Dendritic cell treated with granulocyte-macrophage colony-stimulating factor and Interleukin-4, amounts not matched to agents 40 ng/mL and 50 ng/mL, for 4 days (primary cell): Measurements from ENCODE around the gene E2F8.

Experiments
- H3K27ac Mint-ChIP-seq: one replicate; pipeline ENCODE4 v1.8.0; 2022; ENCODE audit warnings: mild to moderate bottlenecking, mixed read lengths
- H3K27me3 Mint-ChIP-seq: one replicate; pipeline ENCODE4 v1.8.0; 2022; ENCODE audit warnings: mild to moderate bottlenecking, mixed read lengths
- H3K36me3 Mint-ChIP-seq: one replicate; pipeline ENCODE4 v1.8.0; 2022; ENCODE audit warnings: low read depth, mixed read lengths
- H3K4me1 Mint-ChIP-seq: one replicate; pipeline ENCODE4 v1.8.0; 2022; ENCODE audit warnings: low read depth, mixed read lengths
- H3K4me3 Mint-ChIP-seq: one replicate; pipeline ENCODE4 v1.8.0; 2022; ENCODE audit warnings: mild to moderate bottlenecking, moderate library complexity, mixed read lengths
- H3K9me3 Mint-ChIP-seq: one replicate; pipeline ENCODE4 v1.8.0; 2022; ENCODE audit warnings: mixed read lengths
- intact Hi-C: fragments of 100-400 bp; cut with micrococcal nuclease; formaldehyde crosslinking; loops from one replicate; pipeline ENCODE4 v1.15.0; 2022

Gene E2F8

DNA sequence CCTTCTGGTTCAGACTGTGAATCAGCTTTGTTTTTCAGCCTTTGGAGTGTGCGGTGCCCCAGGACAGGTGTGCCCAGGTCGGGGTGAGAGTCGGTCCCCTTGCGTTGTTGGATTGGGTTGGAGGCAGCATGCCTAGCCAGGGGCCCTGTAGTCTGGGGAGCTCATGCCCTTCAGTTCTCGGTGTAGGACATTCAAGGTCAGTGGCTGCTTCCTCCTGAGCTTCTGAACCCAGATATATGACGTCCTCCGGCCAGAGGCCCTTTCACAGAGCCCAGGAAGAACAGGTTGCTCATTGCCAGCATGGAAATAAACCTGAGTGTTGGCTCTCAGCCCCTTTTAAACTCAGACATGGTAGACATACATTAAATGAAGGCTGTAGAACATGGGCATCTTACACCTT is 41.7 kb downstream of the E2F8 start:
- H3K4me1 Mint-ChIP-seq = peaks cover 9% of the 10 kb centered on the region
- H3K4me3 Mint-ChIP-seq = no peak overlapping the region
- no peaks in the 10 kb centered on the region for H3K9me3 Mint-ChIP-seq
- intact Hi-C loops = no loop called here
- no peak overlapping the region for H3K27ac Mint-ChIP-seq
- no peaks in the 10 kb centered on the region for H3K27me3 Mint-ChIP-seq
- no peaks in the 10 kb centered on the region for H3K36me3 Mint-ChIP-seq

DNA sequence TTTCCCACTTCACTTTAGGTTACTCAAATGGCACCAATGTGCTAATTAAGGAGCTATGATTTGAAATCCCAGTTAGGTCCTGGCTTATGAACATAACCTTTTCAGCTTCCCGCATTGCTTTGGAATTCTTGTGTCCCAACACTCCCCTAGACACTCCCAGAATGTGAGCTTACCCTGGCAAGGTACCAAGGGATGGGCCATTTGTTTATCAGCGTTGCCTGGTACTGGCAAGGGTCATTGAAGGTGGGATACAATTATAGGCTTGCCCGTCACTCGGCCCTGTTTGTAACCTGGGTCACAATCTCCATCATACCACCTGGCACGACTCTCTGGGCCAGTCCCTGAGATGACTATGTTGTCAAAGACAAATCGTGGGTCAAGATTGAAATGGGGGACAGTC is 44.3 kb downstream of the E2F8 start:
- Mint-ChIP-seq H3K27me3 (no peaks in the 10 kb centered on the region), H3K4me1 (peaks cover 9% of the 10 kb centered on the region), H3K4me3 (no peak overlapping the region), H3K9me3 (no peaks in the 10 kb centered on the region), H3K36me3 (no peaks in the 10 kb centered on the region), H3K27ac (no peak overlapping the region)
- intact Hi-C loops = no loop called here

DNA sequence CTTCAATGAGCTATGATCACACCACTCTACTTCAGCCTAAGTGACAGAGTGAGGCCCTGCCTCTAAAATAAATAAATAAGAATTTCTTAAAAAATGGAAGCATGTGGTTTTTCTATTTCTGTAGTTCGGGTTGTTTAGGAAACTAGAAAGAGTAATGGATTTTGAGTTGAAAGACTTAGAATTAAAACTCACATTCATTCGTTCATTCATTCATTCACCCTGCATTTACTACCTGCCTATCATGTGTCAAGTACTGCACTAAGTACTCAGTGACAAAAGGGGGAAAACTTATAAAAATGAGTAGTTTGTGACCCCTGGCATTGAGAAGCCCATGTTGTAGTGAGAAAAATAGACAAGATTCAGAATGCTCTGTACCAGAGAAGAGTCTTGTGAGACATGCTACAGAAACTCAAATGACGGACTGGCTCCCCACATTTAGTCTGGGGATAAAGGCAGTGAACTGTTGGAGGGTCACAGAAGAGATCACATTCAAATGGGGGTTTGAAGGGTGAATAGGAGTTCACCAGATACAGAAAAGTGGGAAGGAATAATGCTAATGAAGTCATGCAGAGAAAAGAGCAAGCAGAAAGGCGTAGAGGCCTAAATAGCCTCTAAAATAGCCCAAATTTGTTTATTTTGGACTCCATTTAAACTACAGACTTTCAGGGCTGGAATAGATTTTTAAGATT is 46.0 kb downstream of the E2F8 start:
- no peaks in the 10 kb centered on the region for H3K4me1 Mint-ChIP-seq
- intact Hi-C loops = no loop called here
- H3K9me3 Mint-ChIP-seq = no peaks in the 10 kb centered on the region
- no peaks in the 10 kb centered on the region for H3K27me3 Mint-ChIP-seq
- H3K4me3 Mint-ChIP-seq = no peak overlapping the region
- no peak overlapping the region for H3K27ac Mint-ChIP-seq
- no peaks in the 10 kb centered on the region for H3K36me3 Mint-ChIP-seq

DNA sequence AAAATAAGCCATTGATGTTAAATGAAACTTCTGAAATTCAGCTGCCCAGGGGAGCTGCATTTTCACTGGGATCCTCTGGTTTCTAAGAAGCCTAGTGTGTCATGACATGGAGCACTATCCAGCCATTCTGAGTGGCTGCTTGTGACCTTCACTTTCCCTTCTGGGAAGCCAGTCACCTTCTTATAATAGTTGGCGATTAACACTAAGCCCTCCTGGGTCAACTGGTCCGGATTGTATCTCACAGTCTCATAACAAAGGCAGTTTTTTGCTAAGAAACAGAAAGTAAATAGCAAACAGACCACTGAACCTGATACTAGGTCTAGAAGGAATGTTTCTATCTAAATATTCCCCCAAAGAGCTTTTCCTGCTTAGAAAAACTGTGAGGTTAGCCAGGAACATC is 46.8 kb downstream of the E2F8 start:
- no peaks in the 10 kb centered on the region for H3K4me1 Mint-ChIP-seq
- H3K27me3 Mint-ChIP-seq = no peaks in the 10 kb centered on the region
- no peaks in the 10 kb centered on the region for H3K9me3 Mint-ChIP-seq
- intact Hi-C loops = no loop called here
- no peaks in the 10 kb centered on the region for H3K36me3 Mint-ChIP-seq
- no peak overlapping the region for H3K4me3 Mint-ChIP-seq
- no peak overlapping the region for H3K27ac Mint-ChIP-seq

DNA sequence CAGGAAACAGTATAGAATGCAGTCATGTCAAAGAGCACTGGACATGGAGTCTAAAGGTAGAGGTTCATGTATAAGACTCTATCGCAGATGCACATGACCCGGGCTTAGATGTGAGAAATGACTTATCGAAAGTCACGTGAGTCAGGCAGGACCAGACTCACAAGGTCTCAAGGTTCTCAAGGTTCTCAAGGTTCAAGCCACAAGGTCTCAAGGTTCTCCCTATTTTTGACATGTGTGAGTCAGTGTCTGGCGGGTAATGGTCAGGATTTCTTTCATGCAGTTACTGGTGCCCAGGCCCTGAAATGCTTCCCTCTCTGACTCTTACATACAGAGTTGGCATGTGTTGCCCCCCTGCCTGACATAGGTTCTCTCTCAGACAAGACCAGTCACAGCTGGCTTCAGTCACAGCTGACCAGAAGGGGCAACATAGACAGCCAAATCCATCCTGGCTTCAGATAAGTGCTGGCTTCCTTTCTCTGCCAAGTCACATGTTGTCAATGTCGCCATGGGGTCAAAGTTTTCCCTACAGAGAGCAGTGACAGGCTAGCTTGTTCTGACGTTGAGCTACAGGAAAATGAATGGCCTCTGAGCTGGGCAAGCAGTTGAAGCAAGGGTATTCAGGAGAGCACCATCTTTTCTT is 49.1 kb downstream of the E2F8 start:
- Mint-ChIP-seq H3K4me3 (no peak overlapping the region), H3K9me3 (no peaks in the 10 kb centered on the region), H3K4me1 (no peaks in the 10 kb centered on the region), H3K36me3 (no peaks in the 10 kb centered on the region), H3K27ac (no peak overlapping the region), H3K27me3 (no peaks in the 10 kb centered on the region)
- intact Hi-C loops = no loop called here

DNA sequence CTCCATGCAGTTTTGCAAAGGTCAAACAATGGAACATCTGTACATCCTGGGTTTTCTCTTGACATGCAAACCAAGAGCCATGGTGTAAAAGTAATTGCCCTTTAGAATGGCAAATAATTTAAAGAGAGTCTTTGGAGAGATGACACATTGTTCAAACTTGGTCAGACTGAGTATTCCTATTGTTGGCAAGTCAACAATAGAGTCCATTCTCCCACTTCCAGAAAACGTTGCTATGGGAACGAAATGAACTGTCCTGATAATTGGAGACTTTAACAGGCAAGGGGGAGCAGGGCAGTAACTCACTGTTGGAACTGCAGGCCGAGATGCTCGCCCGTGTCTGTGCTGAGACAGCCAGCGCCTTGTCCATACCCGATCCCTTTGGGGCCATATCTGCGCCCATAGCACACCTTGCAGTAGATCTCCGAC is 52.9 kb downstream of the E2F8 start:
- Mint-ChIP-seq H3K9me3 (no peaks in the 10 kb centered on the region), H3K36me3 (no peaks in the 10 kb centered on the region), H3K27ac (no peak overlapping the region), H3K4me3 (no peak overlapping the region), H3K27me3 (no peaks in the 10 kb centered on the region), H3K4me1 (no peaks in the 10 kb centered on the region)
- intact Hi-C loops = no loop called here

DNA sequence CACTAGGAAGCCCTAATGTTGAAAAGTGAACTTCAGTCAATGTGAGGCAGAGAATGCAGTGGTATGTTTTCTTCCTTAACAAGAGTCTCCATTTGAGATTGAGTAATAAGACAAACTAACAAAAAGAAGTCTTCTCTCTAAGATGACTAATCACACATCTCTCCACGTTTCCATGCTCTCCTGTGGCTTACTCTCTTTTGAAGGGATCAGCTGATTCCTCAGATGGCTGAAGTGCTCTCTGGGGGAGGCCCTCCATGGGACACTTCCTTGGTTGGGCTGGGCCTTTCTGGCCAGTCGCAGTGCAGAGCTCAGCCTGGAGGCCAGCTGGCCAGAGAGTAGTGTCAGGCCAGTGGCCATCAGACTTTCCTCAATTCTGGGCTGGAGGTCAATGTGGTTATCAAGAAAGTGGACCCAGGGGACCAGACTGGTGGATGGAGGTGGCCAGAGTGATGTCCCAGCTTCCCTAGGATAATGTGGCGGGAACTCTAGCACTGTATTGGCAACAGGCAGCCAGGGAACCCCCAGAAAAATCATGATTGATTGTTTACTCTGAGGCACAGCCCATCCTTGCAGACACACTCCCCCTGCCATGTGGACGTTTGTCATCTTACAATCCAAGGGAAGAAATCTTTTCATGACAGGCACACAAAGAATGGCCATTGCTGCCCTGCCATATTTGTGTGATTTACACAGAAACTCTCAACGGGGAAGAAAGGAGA is 53.5 kb downstream of the E2F8 start:
- Mint-ChIP-seq H3K4me3 (no peak overlapping the region), H3K27ac (no peak overlapping the region), H3K36me3 (no peaks in the 10 kb centered on the region), H3K4me1 (no peaks in the 10 kb centered on the region), H3K27me3 (no peaks in the 10 kb centered on the region), H3K9me3 (no peaks in the 10 kb centered on the region)
- intact Hi-C loops = no loop called here

DNA sequence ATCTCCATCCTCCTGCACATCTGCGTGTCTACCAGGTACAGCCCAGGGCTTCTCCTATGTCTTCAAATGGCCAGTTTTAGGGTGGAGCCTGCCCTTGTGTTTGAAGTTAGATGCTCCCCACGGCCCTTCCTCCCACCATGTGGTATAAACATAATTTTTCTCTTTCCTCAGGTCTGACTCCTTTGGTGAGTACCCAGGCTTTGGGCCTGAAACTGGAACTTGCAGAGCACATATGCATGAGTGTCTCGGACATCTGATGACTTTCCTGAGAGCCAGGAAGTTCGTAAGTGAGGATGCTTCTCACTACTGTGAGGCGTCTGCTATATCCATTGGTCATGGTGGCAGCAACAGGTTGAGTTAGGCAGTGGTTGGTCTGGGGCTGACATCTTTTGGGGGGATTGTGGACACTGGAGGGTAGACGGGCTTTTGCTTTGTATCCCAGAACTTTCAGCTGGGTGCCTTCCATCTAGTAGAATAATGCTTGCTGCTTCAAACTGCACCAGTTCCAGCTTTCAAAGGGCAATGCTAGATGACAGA is 55.2 kb downstream of the E2F8 start:
- no peaks in the 10 kb centered on the region for H3K9me3 Mint-ChIP-seq
- H3K27ac Mint-ChIP-seq = no peak overlapping the region
- H3K4me3 Mint-ChIP-seq = no peak overlapping the region
- no peaks in the 10 kb centered on the region for H3K36me3 Mint-ChIP-seq
- intact Hi-C loops = no loop called here
- H3K27me3 Mint-ChIP-seq = no peaks in the 10 kb centered on the region
- peaks cover 10% of the 10 kb centered on the region for H3K4me1 Mint-ChIP-seq

DNA sequence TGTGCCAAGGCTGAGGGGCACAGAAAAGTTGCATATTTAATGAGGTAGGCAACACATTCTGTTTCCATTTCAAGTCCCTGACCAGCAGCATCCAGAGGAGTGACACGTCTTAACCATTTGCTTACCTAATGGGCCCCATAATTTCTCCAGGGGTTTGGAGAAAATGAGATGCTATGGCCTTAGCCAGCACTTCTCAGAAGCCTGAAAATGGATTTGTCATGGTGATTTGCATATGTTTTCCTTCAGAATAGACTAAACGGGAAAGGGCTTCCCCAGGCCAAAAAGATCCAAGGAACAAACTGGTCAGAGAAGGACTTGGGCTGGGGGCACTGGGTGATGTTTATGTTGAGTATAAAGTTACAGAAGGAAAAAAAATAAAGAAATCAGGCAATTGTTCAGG is 55.7 kb downstream of the E2F8 start:
- no peak overlapping the region for H3K27ac Mint-ChIP-seq
- H3K9me3 Mint-ChIP-seq = no peaks in the 10 kb centered on the region
- intact Hi-C loops = no loop called here

DNA sequence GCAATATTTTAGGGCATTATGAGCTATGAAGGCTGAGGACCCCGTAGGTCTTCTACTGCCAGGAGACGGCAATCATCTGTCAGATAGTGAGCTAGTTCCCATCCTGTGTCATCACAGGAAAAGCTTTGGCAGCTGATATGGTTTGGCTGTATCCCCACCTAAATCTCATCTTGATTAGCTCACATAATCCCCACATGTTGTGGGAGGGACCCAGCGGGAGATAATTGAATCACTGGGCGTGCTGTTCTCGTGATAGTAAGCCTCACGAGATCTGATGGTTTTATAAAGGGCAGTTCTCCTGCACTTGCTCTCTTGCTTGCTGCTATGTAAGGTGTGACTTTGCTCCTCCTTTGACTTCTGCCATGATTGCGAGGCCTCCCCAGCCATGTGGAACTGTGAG is 57.1 kb downstream of the E2F8 start:
- intact Hi-C loops = no loop called here
- no peak overlapping the region for H3K4me3 Mint-ChIP-seq

More for the DNA sequence above, 55.7 kb downstream of the E2F8 start:
- Mint-ChIP-seq H3K4me1 (peaks cover 10% of the 10 kb centered on the region), H3K4me3 (no peak overlapping the region), H3K36me3 (no peaks in the 10 kb centered on the region), H3K27me3 (no peaks in the 10 kb centered on the region)

DNA sequence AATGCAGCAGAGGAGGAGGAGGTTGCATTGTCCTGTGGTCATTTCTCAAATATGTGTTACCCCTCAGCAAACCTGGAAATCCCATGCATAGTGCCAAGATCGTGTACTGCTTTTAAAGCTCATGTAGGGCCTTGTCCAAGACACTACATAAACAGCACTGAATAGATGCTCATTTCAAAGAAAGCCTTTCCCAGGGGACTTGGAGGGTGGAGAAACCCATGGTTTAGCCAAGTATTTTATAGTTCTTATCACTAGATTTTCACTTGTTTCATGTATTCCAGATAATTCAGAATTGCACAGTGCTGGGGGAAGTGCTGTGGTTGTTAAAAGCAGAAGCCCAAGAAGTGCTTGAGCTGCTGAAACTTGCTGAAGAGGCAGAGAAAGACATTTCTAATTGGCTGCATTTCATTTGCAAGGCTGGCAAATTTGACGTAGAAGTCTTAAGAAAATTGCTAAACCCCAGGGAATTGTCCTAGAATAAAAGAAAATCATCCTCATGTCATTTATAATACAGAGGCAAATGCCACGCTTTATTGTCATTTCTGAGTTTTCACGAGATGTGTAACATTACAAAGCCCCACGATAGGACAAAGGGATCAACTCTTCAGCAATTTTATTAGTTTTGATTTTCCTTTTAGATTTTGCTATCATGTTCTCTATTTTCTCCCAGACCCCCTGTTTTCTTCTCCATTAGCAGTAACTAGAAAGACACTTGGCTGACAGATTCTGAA is 59.0 kb downstream of the E2F8 start:
- Mint-ChIP-seq H3K36me3 (peaks cover 4% of the 10 kb centered on the region), H3K27me3 (no peaks in the 10 kb centered on the region), H3K9me3 (no peaks in the 10 kb centered on the region), H3K4me1 (peaks cover 10% of the 10 kb centered on the region), H3K4me3 (no peak overlapping the region), H3K27ac (peak overlapping the region; percentile 62)
- intact Hi-C loops = no loop called here

More for the DNA sequence above, 57.1 kb downstream of the E2F8 start:
- Mint-ChIP-seq H3K9me3 (no peaks in the 10 kb centered on the region), H3K27me3 (no peaks in the 10 kb centered on the region), H3K36me3 (no peaks in the 10 kb centered on the region), H3K27ac (no peak overlapping the region), H3K4me1 (peaks cover 10% of the 10 kb centered on the region)

DNA sequence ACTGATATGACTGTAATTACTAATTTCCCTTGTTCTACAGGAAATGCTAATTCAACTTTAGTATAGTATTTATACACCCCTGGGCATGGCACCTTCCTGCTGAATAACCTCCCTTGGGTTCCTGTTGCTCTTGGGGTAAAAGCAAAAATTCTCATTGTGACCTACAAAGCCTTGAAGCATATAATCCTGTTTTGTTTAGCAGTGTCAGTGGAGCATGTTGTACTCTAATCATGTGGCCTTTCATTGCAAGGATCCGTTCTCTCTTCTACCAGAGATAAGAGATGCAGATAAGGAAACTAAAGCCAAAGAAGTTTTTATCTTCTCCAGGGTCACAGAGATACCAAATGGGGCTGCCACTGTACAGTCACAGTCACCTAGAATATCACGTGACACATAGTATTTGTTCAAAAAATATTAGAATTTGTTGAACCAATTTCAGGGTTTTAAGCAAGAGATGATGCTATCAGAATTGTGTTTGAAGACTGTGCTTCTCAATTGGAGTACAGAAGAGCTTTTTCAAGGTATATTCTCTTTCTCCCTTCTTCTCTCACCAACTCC is 64.0 kb downstream of the E2F8 start:
- intact Hi-C loops = no loop called here
- H3K27ac Mint-ChIP-seq = no peak overlapping the region
- H3K36me3 Mint-ChIP-seq = peaks cover 48% of the 10 kb centered on the region
- H3K27me3 Mint-ChIP-seq = no peaks in the 10 kb centered on the region
- H3K4me3 Mint-ChIP-seq = no peak overlapping the region
- H3K9me3 Mint-ChIP-seq = no peaks in the 10 kb centered on the region
- H3K4me1 Mint-ChIP-seq = peaks cover 6% of the 10 kb centered on the region
